Embryonic facial prominence (tissue), 1 donor: ENCODE results near the gene DYNLT1.
"Not testable (repeated sequence)": the region's sequence is repeated elsewhere in the genome, so short reads cannot be mapped to it uniquely, and the experiment has no call there.

Experiments used
- DNase-seq: peaks from one replicate; pipeline ENCODE4 v3.0.0-alpha.2; 2016; ENCODE audit errors: extremely low spot score

Gene DYNLT1

DNA sequence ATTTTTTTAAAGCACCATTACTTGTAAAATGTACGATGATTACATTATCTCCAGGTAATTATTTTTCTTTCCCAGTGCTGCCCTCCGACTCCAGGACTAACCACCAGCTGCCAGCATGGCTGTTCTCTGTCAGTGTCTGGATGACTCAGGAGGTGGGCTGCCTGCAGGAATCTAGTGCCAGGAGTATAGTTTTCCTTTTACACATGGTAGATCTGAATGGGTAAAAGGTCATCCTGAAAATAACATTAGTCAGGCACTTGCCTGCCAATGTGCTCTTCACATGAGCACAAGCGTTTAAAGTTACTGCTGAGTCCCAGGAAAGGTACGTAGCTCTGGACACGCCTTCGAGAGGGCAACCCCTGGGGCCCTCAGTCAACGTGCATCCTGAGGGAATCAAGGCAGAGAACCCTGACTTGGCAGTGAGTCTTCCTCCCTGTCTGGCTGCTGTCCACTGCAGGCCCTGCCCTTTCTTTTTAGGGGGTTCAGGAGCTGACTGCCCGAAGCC lies 2.4 kb downstream of the DYNLT1 start:
- DNase-seq = no peak

DNA sequence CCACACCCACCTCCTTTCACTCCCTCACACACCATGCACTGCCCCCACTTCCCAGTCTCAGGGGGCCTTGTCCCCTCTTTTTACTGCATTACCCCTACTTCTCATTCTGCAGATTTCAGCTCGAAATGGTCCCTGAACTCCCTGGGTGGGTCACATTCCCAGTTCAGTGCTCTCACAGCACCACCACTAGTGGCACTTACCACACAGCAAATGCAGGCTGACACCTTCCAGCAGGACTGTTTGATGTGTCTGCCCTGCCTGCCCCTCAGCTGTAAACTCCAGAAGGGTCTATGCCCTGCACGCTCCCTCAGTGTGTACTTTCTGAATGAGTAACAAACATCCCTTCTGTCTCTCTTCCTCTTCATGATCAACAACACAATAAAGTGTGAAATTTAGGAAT lies 4.0 kb downstream of the DYNLT1 start:
- DNase-seq = no peak

DNA sequence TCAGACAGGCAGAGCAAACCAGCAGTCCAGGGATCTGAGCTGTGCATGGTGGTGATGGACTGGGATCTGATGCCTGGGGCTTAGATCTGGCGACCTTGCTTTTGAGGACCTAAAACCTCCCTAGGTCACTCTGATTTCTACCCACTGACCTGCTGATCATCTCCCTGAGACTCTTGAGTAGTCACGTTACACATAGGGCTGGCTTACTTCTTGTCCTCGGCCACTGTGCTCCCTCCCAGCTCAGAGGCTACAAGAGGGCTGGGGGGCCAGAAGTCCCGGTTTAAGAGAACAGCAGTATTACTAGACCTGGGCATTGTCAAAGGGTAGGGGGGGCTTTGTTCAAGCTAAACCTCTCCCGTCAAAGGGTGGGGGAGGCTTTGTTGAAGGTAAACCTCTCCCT lies 5.5 kb downstream of the DYNLT1 start:
- no peak for DNase-seq

DNA sequence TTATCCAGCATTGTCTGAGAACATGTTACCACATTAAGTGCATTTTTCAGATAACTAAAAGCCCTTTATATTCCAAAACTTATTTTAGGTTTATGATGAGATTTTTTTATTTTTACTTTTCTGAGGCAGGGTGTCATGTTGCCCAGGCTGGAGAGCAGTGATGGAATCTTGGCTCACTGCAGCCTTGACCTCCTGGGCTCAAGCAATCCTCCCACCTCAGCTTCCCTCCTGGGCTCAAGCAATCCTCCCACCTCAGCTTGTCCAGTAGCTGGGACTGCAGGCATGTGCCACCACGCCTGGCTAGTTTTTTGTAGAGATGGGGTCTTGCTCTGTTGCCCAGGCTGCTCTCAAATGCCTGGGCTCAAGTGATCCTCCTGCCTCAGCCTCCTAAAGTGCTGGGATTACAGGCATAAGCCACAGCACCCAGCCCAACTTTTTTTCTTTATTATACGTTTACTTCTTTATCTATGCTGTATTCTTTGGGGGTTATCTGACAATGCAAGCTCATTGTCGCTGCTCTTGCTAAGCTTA lies 6.2 kb downstream of the DYNLT1 start:
- DNase-seq = no peak

DNA sequence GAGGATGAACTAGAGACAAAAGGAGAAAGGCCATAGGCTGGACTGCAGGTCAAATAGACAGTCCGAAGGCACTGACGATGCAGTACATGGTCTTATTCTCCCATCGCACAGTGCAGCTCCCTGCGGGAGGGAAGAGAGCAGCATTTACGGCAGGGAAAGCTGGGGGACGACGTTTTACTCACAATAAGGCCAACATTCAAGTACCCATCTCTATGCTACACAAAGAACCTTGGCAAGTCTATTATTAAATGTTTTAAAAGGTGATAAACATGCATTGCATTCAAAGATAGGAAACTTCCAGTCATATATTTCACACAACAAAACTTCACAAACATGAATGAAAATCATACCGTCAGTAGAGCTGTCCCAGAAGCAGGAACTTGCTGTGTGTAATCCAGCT lies 7.8 kb downstream of the DYNLT1 start:
- DNase-seq = no peak

DNA sequence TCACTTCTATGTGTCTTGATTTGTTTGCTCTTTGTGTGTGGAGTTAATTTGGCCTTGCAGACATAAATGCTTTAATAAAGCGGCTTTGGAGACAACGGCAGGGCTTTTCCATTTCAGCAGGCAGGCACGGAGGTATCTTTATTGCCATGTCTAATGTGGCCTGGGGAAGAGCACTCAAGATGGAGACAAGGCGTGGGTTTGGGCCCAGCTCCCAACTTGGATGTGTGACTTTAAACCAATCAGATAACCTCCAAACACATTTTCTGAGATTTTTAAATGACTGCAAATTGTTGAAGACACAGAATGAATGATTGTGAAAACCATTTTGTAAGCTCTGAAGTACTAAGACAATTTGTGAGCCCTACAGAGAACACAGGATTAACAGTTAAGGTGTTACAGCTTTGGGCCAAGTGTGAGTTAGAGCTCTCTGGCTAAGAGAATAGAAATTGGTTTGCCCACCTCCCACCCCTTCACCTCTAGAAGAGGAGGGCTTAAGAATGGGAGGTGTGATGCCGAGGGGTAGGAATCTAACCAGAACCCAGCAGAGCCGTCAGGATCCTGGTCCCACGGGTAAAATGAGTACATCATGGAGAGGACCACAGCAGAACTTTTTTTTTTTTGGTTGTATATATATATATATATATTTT lies 9.0 kb downstream of the DYNLT1 start:
- no peak for DNase-seq

DNA sequence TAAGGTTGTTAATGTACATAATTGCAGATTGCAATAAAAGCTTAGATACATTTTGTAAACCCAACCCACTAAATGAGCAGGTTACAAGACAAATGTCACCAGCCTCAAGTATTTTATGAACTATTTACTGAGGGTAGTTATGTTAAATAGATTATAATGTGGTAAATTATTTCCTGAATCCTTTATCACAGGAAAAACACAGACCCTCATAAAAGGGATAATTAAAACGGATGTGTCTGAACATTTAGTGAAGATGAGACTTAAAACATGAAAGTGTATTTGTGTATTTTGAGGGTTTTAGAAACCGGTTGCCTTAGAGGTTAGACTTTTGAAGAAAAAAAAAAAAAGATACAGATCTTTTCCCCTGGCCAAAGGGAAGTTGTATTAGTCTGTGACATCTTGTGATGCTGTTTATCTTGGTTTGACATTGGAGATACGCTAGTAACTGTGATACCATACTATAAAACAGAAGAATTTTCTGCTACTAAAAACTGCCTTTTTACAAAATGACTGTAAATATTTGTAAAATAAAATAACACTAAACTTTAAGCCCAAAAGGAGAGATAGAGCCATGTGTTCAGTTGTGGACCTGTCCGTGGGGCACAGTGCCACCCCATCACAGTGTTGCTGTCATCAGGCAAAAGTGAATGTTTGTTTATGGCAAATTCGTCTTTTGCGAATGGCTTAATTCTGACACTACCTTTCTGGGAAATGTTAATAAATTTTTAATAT lies 9.7 kb downstream of the DYNLT1 start:
- no peak for DNase-seq

DNA sequence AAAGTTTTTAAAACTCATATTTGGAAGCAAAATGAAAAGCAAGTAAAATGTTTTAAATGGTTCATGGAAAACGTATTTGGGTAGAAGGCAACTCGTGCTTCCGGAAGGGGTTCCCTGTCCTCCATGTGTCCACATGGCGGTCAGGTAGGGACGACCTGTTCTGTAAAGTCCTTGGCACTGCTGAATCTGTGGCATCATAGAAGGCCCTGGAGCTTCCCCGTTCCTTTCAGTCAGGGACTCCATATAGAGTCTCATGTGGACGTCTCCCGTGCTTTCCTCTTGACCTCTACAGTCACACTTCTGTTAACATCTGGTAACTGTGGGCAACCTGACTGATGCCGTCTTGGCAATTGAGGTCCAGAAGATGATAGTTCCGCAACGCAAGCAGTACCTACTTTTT lies 11.4 kb downstream of the DYNLT1 start:
- no peak for DNase-seq

DNA sequence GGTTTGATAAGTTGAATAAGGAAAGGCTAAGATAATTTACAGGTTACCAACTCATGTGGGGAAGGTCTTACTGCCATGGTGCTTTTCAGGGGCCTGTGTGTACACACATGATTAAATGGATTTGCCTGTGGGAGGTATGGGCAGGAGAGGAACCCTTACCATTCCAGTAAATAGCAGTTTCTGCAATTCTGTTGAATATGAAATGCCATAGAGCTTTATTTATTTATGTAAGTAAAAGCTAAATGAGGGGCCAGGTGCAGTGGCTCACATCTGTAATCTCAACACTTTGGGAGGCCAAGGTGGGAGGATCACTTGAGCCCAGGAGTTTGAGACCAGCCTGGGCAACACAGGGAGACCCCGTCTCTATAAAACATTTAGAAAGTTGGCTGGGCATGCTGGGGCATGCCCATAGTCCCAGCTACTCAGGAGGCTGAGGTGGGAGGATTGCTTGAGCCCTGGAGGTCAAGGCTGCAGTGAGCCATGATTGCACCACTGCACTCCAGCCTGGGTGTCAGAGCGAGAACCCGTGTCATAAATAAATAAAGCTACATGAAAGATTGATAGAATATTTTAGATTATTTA lies 11.9 kb downstream of the DYNLT1 start:
- DNase-seq = not testable (repeated sequence)

DNA sequence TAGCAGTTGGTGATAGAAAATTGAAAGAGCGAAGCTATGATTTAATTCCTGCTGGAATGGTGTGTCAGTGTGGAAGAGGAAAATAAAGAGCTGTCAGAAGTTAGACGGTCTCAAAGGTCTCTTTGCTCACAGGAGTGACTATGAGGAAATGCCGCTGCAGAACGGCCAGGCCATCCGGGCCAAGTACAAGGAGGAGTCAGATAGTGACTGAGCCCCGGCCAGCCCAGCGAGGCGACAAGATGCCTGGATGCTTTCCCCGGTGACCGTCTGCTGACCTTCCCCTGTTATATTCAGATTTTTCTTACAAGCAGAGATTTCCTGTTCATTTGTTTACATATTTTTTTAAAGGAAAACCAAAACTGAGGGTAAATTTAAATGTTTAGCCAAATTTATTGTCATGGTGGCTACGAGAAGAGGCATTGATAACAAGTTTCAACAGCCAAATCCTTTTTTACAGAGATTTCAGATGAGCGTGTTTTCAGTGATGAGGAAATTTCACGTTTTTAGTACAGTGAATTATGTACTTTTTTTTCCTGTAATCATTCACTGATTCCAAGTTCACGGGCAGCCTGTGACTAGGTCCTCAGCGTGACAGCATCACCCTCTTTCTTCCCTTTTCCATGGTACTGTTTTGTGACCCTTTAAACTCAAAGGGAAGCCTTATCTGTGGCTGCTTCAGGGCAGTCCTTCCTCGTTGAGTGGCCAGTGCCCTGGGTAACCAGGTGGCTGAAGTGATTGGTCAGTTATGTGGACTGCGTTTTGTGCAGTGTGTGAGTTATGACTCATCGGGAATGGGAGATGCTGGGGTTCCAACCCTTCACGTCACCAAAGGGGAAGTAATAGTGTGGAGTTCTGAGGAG lies 12.6 kb downstream of the DYNLT1 start:
- no peak for DNase-seq

DNA sequence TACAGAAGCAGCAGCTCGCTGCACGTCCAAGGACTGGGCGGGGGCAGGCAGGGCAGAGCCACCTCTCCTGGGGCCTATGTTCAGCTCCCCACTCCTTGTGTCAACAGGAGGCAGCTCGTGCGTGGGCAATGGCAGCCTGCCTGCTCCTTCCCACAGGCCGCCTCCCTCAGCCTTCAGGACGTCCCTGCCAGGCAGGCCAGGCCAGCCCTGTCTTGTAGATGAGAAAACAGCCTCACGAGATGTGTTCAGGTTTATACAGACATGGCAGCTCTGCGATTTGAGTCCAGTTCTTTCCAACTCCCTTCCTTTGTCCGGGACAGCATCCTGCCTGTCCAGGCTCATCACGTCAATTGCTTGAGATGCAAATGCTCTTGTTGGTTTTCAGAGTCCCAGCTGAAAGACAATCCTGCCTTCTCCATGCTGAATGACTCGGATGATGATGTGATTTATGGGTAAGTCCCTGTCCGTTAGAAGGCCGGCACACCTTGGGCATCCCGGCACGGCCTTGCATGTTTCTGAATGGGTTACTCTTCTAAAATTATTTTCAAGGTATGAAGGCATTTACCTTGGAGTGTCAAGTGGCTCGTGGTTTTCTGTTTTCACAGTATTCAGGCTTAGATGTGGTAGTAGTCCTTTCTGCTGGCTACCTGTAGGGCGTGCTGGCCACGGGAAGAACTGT lies 13.5 kb downstream of the DYNLT1 start:
- DNase-seq = no peak

DNA sequence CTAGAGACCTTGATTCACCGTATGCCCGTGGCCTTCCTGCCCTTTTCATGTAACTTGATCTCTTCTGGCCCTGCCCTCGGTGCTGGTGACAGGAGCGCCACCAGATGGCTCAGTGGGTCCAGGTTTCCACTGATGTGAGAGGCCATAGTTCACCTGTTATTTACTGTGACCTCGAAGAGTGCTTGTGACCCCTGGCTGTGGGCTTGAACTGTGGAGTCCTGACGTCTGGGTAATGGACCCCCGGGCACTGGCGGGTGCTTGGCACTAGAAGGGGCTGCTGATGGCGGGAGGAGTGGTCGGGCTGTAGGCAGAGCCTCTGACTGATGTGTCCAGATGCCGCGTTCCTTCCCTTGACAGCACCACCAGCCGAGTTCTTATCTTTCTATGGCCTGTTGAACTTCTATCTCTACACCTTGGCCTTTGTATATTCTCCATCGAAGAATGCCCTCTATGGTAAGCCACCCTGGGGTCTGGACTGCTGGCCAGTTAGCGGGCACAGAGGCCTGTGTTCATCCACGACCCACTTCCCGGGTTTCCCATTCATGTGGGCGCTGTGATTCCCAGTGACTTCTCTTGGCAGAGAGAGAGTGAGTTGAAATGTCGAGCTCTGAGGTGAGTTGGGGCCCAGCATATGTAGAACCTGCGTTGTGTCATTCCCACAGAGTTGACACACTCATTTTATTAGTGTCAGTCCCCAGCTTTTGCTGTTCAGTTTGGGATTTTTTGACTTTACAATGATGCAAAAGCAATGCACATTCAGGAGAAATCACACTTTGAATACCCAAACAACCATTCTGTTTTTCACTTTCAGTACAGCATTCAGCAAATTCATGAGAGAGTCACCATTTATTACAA lies 14.9 kb downstream of the DYNLT1 start:
- no peak for DNase-seq

DNA sequence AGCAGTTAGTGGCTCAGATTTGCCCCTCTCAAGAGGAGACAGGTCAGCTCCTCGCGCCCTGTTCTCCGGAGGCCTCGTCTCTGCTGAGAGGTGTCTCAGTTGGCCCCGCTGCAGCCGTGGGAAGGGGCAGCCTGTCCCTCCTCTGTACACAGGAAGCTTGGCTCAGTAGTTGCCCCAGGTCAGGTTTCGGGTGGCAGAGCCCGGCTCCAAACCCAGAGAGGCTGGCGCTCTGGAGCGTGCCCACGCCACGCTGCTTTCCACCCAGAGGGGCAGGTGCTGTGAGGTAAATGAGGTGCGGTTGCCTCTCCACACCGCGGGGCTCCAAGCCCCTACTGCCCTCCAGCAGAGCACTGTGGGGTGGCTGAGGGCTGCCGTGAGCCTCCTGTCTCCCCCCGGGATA lies 16.0 kb downstream of the DYNLT1 start:
- no peak for DNase-seq

DNA sequence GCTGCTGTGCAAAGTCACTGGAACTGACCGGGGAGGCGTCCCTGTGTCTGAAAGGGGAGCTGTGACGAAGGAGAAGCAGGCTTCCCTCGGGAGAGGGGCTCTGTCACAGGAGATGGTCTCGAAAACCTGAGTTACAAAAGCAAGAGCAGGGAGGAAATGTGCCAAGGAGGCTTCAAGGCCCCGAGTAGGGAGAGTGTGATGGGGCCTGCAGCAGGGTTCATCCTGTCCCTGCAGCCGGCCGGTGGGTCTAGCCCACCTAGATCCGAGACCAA lies 16.7 kb downstream of the DYNLT1 start:
- DNase-seq = no peak

DNA sequence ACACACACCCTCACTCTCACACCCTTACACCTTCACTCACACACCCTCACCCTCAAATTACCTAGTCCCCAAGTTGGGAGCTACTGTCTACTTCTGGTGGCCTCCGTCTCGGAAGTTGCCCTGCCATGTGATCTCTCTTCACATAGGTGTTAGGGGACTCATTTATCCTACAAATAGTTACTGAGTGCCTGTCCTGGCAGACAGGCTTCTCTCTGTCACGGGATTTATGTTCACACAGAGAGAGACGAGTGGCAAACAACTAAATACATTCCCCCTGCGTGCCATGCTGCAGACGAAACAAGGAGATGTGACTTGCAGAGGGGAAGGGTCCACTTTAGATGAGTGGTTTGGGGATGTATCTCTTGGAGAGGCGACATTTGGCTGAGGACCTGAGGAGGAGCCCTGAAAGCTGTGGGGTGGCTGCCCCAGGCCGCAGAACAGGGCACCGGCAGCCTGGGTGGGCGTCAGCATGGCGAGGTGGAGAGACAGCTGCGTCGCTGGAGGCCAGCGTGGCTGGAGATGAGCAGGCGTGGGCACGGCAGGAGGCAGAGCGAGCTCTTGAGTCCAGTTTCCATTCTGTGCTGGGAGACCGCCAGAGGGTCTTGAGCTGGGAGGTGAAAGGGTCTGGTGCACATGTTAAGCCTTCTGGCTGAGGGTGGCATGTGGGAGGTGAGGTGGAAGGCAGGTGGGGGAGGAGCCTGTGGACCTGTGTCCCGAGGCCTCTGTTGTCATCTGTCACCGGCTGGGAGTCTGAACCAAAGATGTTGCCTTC lies 17.2 kb downstream of the DYNLT1 start:
- DNase-seq = no peak

DNA sequence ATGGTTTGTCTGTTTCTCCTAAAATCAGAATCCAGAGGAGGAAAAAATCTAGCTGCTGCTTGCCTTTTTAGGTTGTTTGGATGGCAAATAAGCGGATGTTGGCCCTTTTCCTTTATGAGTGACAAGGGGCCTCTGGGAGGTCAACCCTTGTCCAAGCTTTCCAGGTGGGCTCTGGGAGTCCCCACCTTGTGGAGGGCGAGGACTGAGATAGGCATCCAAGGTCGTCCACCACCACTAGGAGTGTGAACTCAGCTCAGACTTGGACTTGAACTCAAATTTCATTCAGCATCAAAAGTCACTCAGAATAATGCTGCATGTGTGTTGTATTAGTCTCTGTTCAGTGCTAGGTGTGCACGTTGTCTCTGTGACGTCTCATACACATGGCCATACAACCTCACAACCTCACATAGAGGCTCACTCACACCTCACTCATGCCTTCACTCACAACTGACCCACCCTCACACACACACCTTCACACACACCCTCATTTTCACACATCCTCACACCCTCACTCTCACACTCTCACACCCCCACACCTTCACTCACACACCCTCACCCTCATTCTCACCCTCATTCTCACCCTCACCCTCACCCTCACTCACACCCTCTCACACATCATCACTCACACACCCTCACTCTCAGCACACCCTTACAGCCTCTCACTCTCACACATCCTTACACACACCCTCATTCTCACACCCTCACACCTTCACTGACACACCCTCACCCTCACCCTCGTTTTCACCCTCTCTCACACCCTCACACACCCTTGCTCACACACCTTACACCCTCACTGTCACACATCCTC lies 18.0 kb downstream of the DYNLT1 start:
- DNase-seq = no peak

DNA sequence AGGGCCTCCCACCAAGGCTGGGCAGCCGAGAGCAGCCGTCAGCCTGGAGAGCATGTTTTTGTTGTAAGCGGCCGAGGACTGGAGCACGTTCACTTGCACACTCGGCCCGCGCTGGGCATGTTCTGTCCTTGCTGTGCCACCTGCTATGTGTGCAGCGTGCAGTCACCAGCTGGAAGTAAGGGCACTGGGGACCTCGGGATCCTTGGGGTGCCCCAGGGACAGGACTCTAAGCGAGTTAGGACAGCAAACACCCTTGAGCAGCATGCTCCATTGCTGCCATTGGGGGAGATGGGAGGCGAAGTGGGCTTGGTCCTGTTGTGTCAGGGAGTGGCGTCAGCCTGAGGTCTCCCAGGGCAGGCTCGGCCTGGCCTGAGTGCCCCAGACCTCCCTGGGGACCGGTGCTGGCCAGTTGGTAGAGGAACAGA lies 18.6 kb downstream of the DYNLT1 start:
- DNase-seq = no peak

DNA sequence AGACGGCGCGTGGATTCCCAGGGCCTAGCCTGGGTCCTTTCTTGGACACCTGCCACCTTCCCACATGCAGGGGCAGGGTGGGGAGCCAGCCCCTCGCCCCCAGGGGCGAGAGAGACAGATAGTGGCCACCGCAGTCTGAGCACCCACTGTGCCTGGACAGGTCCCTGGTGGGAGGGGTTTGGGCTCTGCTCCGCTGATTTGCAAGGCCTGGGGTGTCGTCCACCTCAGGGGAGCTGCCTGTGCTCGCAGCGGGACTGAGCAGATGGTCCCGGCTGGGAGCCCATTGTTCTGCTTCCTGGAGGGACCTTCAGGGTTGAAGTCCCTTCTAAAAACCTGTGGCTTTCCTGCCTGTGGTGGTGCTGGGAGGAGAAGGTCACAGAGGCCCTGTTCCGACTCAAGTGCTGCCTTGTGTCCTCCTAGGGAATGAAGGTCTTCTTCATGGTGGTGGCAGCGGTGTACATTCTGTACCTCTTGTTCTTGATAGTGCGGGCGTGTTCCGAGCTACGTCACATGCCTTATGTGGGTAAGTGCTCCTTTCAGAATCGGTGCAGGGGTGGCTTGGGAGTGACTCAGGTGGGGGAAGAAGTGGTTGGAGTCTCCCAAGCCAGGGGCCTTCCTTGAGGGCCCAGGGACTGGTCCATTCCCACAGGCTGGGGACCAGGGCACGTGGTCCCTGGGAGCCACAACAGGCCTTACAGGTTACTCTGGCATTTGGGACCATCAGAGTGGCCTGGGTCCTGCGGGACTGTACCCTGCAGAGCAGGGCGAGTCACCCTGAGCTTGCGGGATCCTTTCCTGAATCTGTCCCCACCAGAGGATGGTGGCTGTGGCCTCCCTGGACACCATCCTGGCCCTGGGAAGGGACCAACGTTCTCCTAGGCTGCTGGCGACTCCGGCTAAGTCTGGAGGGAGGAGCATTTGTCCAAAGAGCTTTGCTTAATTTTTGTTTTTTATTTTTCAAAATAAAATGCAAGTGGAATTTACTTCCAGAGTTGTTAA lies 19.6 kb downstream of the DYNLT1 start:
- DNase-seq = no peak
